ENCODE measurements around the gene TMC1. TPM values are rescaled to one million over a fixed set of nuclear protein-coding genes. Genes with fewer than 3 reads are reported as not detected.

The TMC1 gene
- total RNA-seq, 1 experiment from 2014 or later = 5.5 TPM

DNA sequence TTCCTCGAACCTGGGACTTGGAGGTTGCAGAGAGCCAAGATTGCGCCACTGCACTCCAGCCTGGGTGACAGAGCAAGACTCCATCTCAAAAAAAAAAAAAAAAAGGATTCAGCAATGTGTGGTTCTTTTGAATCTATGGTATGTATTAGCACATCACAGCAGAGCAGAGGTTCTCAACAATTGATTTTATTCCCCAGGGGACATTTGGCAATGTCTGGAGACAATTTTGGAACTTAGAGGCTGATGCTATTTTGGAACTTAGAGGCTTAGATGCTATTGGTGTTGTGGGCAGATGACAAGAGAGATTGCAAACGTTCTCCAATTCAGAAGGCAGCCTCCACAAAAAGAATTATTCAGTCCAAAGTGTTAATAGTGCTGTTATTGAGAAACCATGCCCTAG lies 115.2 kb downstream of the TMC1 start:
- Histone ChIP-seq H4K20me1 (ENCODE audit: insufficient read depth) (no peaks in the 10 kb centered on the region), H3K36me3 (ENCODE audit: low read depth) (no peaks in the 10 kb centered on the region), H3F3A (ENCODE audit: insufficient read depth, low read depth) (no peaks in the 10 kb centered on the region), H3K4me1 (replicated peaks; ENCODE audit: insufficient read depth) (no peaks in the 10 kb centered on the region), H3K27ac (no peak overlapping the region), H3K9me3 (ENCODE audit: insufficient read depth, low read depth) (peaks cover 16% of the 10 kb centered on the region), H2AFZ (no peak overlapping the region), H3K4me3 (no peak overlapping the region), H3K79me2 (ENCODE audit: low read depth) (no peaks in the 10 kb centered on the region), H3K4me2 (no peak overlapping the region), H3K27me3 (ENCODE audit: insufficient read depth, low read depth) (no peaks in the 10 kb centered on the region), H3K9me2 (ENCODE audit: insufficient read depth) (no peaks in the 10 kb centered on the region)
- POLR2A ChIA-PET (ENCODE audit: unreplicated experiment) = interaction anchor here (0.7 kb wide), 1 partner anchor 150 kb away, joined by 8 read pairs; no protein-coding TSS in a partner anchor
- CTCF ChIA-PET = no interaction called here
- no peak for DNase-seq
- BruUV-seq (replicated peaks) = no TSS peak
- intact Hi-C loops (cut with micrococcal nuclease; ENCODE audit: unreplicated experiment) = no loop called here
- no peak for TF ChIP-seq EZH2 (IDR thresholded peaks at IDR 0.05; ENCODE audit: low read depth)
- TF ChIP-seq, protein P1, sequence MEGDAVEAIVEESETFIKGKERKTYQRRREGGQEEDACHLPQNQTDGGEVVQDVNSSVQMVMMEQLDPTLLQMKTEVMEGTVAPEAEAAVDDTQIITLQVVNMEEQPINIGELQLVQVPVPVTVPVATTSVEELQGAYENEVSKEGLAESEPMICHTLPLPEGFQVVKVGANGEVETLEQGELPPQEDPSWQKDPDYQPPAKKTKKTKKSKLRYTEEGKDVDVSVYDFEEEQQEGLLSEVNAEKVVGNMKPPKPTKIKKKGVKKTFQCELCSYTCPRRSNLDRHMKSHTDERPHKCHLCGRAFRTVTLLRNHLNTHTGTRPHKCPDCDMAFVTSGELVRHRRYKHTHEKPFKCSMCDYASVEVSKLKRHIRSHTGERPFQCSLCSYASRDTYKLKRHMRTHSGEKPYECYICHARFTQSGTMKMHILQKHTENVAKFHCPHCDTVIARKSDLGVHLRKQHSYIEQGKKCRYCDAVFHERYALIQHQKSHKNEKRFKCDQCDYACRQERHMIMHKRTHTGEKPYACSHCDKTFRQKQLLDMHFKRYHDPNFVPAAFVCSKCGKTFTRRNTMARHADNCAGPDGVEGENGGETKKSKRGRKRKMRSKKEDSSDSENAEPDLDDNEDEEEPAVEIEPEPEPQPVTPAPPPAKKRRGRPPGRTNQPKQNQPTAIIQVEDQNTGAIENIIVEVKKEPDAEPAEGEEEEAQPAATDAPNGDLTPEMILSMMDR (conservative IDR thresholded peaks at IDR 0.05) = no peak

DNA sequence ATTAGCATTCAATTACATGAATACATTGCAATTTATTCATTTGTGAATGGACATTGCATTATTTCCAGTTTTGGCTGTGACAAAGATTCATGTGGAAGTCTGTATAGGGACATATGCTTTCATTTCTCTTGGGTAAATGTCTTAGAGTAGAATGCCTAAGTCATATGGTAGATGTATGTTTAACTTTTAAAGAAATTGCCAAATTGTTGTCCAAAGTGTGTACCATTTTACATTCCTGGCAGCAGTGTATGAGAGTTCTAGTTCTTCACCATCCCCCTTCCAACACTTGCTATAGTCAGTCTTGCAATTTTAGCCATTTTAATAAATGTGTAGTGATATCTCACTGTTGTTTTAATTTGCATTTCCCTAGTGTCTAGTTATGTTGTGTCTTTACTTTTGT lies 122.2 kb downstream of the TMC1 start:
- no peak for DNase-seq
- intact Hi-C loops (cut with micrococcal nuclease; ENCODE audit: unreplicated experiment) = no loop called here
- no TSS peak for BruUV-seq (replicated peaks)
- Histone ChIP-seq H3K4me1 (replicated peaks; ENCODE audit: insufficient read depth) (no peaks in the 10 kb centered on the region), H3K9me2 (ENCODE audit: insufficient read depth) (no peaks in the 10 kb centered on the region), H3K27ac (no peak overlapping the region), H3K4me2 (no peak overlapping the region), H3F3A (ENCODE audit: insufficient read depth, low read depth) (no peaks in the 10 kb centered on the region), H3K4me3 (no peak overlapping the region), H3K9me3 (ENCODE audit: insufficient read depth, low read depth) (no peaks in the 10 kb centered on the region), H3K36me3 (ENCODE audit: low read depth) (no peaks in the 10 kb centered on the region), H3K79me2 (ENCODE audit: low read depth) (no peaks in the 10 kb centered on the region), H3K27me3 (ENCODE audit: insufficient read depth, low read depth) (no peaks in the 10 kb centered on the region), H2AFZ (no peak overlapping the region), H4K20me1 (ENCODE audit: insufficient read depth) (no peaks in the 10 kb centered on the region)
- CTCF ChIA-PET = no interaction called here
- POLR2A ChIA-PET (ENCODE audit: unreplicated experiment) = no interaction called here
- TF ChIP-seq, protein P1 (conservative IDR thresholded peaks at IDR 0.05) = no peak
- no peak for TF ChIP-seq EZH2 (IDR thresholded peaks at IDR 0.05; ENCODE audit: low read depth)

DNA sequence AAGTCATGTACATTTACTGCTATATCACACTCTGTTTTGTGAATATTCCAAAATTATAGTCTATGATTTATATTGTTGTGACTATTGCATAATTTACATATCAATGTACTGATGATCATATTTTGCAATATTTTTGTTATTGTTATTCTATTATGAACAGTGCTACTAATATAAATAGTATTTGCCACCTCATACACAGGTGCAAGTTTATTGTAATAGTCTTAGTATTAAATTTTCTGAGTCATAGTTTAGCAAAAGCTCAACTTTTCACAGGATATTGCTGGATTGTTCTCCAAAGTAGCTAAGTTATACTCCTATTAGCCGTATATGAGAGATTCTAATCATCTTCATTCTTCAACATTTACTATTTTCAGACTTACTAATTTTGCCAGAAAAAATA lies 124.7 kb downstream of the TMC1 start:
- Histone ChIP-seq H3K79me2 (ENCODE audit: low read depth) (no peaks in the 10 kb centered on the region), H3K9me2 (ENCODE audit: insufficient read depth) (no peaks in the 10 kb centered on the region), H3K9me3 (ENCODE audit: insufficient read depth, low read depth) (no peaks in the 10 kb centered on the region), H3K36me3 (ENCODE audit: low read depth) (no peaks in the 10 kb centered on the region), H3K4me2 (no peak overlapping the region), H3K27me3 (ENCODE audit: insufficient read depth, low read depth) (no peaks in the 10 kb centered on the region), H3K4me3 (no peak overlapping the region), H4K20me1 (ENCODE audit: insufficient read depth) (no peaks in the 10 kb centered on the region), H2AFZ (no peak overlapping the region), H3K4me1 (replicated peaks; ENCODE audit: insufficient read depth) (no peaks in the 10 kb centered on the region), H3F3A (ENCODE audit: insufficient read depth, low read depth) (no peaks in the 10 kb centered on the region), H3K27ac (no peak overlapping the region)
- intact Hi-C loops (cut with micrococcal nuclease; ENCODE audit: unreplicated experiment) = no loop called here
- no TSS peak for BruUV-seq (replicated peaks)
- DNase-seq = no peak
- POLR2A ChIA-PET (ENCODE audit: unreplicated experiment) = interaction anchor here (0.7 kb wide), 1 partner anchor 24 kb away, joined by 4 read pairs; no protein-coding TSS in a partner anchor
- TF ChIP-seq, protein P1 (conservative IDR thresholded peaks at IDR 0.05) = no peak
- TF ChIP-seq EZH2 (IDR thresholded peaks at IDR 0.05; ENCODE audit: low read depth) = no peak
- CTCF ChIA-PET = no interaction called here

All from PC-9 (cell line).